Breast epithelium (tissue), 3 donors: ENCODE measurements around the gene ZNF205.

Experiments
- POLR2A ChIP-seq: fragments of 450-650 bp; IDR thresholded peaks from one replicate; pipeline ENCODE4 v1.6.1; 2016; ENCODE audit warnings: antibody characterized with exemption, mild to moderate bottlenecking, moderate library complexity
- POLR2AphosphoS5 ChIP-seq, 3 donors: sonication (generic); formaldehyde crosslinking; IDR thresholded peaks; one replicate each; pipeline ENCODE4 v1.6.1; 2017; ENCODE audit warnings: antibody characterized with exemption in 3 of 3
- TF ChIP-seq, protein P1 (sequence below), 3 donors: fragments of 450-650 bp; IDR thresholded peaks; one replicate each; pipeline ENCODE4 v1.5.1; 2016 to 2017; ENCODE audit warnings: antibody characterized with exemption in 3 of 3, mild to moderate bottlenecking in 3 of 3, moderate library complexity in 3 of 3

- TF ChIP-seq, protein P1, sequence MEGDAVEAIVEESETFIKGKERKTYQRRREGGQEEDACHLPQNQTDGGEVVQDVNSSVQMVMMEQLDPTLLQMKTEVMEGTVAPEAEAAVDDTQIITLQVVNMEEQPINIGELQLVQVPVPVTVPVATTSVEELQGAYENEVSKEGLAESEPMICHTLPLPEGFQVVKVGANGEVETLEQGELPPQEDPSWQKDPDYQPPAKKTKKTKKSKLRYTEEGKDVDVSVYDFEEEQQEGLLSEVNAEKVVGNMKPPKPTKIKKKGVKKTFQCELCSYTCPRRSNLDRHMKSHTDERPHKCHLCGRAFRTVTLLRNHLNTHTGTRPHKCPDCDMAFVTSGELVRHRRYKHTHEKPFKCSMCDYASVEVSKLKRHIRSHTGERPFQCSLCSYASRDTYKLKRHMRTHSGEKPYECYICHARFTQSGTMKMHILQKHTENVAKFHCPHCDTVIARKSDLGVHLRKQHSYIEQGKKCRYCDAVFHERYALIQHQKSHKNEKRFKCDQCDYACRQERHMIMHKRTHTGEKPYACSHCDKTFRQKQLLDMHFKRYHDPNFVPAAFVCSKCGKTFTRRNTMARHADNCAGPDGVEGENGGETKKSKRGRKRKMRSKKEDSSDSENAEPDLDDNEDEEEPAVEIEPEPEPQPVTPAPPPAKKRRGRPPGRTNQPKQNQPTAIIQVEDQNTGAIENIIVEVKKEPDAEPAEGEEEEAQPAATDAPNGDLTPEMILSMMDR (IDR thresholded peaks at IDR 0.05): no peak
- TF ChIP-seq POLR2AphosphoS5 (IDR thresholded peaks at IDR 0.05) (no peak), POLR2A (no peak)
These were observed 24.9 kb downstream of the ZNF205 start for GRCh38 chr16:3137267-3137666.
